Activated naive CD4-positive, alpha-beta T cell treated with anti-CD3 and anti-CD28 coated beads, Interleukin-2, amount 50 U/mL, for 24 hours (primary cell): ENCODE data around the gene FGF21.

Experiments
- H3K27ac Mint-ChIP-seq: one replicate; pipeline ENCODE4 v1.8.0; 2021; ENCODE audit warnings: mild to moderate bottlenecking, mixed read lengths
- H3K27me3 Mint-ChIP-seq: one replicate; pipeline ENCODE4 v1.8.0; 2021; ENCODE audit warnings: mixed read lengths
- H3K36me3 Mint-ChIP-seq: one replicate; pipeline ENCODE4 v1.8.0; 2021; ENCODE audit warnings: mixed read lengths
- H3K4me1 Mint-ChIP-seq: one replicate; pipeline ENCODE4 v1.8.0; 2021; ENCODE audit warnings: mixed read lengths
- H3K4me3 Mint-ChIP-seq: one replicate; pipeline ENCODE4 v1.8.0; 2021; ENCODE audit warnings: mild to moderate bottlenecking, mixed read lengths
- H3K9me3 Mint-ChIP-seq: one replicate; pipeline ENCODE4 v1.8.0; 2021; ENCODE audit warnings: mixed read lengths

Gene FGF21

GRCh38 chr19:48741129-48741999 lies 14.0 kb upstream of the FGF21 start:
- peaks cover 15% of the 10 kb centered on the region for H3K4me1 Mint-ChIP-seq
- no peak overlapping the region for H3K27ac Mint-ChIP-seq
- no peak overlapping the region for H3K4me3 Mint-ChIP-seq
- H3K36me3 Mint-ChIP-seq: no peaks in the 10 kb centered on the region
- peaks cover 10% of the 10 kb centered on the region for H3K27me3 Mint-ChIP-seq
- no peaks in the 10 kb centered on the region for H3K9me3 Mint-ChIP-seq

DNA sequence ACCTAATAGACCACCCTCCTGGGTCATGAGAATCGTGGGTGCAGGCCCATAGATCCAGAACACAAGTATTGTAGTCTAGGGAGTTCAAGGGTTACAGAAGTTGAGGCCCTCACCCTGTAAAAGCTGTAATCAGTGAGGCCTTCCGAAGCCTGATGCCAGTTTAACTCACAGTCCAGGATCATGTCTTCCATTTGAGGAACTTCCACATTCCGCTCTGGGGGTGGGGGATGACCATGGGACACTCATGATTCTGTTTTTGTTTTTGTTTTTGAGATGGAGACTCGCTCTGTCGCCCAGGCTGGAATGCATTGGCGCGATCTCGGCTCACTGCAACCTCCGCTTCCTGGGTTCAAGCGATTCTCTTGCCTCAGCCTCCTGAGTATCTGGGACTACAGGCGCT lies 13.2 kb upstream of the FGF21 start:
- H3K36me3 Mint-ChIP-seq: no peaks in the 10 kb centered on the region

DNA sequence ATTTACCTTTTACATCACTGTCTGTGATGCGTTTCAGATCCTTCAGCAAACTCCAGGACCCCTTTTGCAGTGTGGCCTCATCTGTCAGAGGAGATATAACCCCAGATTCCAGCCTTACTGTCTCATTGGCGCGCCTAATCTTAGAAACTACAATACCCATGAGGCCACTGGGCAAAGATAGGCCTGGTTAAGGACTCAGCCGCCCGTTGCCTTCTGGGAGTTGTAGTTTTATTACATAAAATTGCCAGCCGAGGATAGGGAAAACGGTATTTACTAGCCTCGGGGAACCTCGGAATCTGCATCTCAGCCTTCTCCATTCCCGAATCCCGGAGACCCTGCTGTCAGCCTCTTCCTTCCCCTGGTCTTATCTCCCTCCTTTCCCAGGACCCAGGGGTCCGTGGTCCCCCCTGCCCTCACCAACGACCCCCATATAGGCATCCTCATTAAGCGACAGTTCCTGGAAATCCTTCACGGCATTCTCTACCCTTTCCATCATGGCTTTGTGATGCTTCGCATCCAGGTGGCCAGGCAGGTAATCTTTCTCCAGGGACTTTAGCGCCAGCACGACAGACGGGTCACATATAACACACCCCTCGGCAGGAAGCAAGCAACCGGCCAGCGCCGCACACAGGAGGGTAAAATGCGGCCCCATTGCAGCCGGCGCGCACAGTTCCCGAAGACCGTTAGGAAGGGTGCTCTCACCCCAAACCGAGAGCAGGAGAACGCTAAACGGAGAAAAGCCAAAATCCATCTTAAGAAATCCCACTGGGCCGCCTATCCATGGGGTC lies 9.9 kb upstream of the FGF21 start:
- Mint-ChIP-seq H3K9me3 (no peaks in the 10 kb centered on the region), H3K4me3 (no peak overlapping the region), H3K36me3 (no peaks in the 10 kb centered on the region), H3K27me3 (peaks cover 10% of the 10 kb centered on the region), H3K4me1 (peaks cover 12% of the 10 kb centered on the region), H3K27ac (no peak overlapping the region)

More for the DNA sequence above, 13.2 kb upstream of the FGF21 start:
- no peaks in the 10 kb centered on the region for H3K9me3 Mint-ChIP-seq
- H3K27me3 Mint-ChIP-seq: peaks cover 10% of the 10 kb centered on the region
- H3K27ac Mint-ChIP-seq: no peak overlapping the region
- peaks cover 15% of the 10 kb centered on the region for H3K4me1 Mint-ChIP-seq
- no peak overlapping the region for H3K4me3 Mint-ChIP-seq

- Mint-ChIP-seq H3K27ac (peak overlapping the region; percentile 19), H3K4me1 (peaks cover 11% of the 10 kb centered on the region), H3K9me3 (no peaks in the 10 kb centered on the region), H3K4me3 (no peak overlapping the region), H3K27me3 (peaks cover 10% of the 10 kb centered on the region), H3K36me3 (no peaks in the 10 kb centered on the region)
Measured at GRCh38 chr19:48746110-48746509, 9.2 kb upstream of the FGF21 start.

GRCh38 chr19:48746738-48747575 lies 8.4 kb upstream of the FGF21 start, which contains the start of gene IZUMO1:
Gene IZUMO1 (minus strand): TSS chr19:48746909. CDS start chr19:48745859, 1,050 bp downstream.
- Mint-ChIP-seq H3K4me1 (peaks cover 12% of the 10 kb centered on the region), H3K9me3 (no peaks in the 10 kb centered on the region), H3K27me3 (peaks cover 10% of the 10 kb centered on the region), H3K36me3 (no peaks in the 10 kb centered on the region), H3K4me3 (no peak within 1 kb of the TSS), H3K27ac (peak within 1 kb of the TSS; percentile 19)

- no peaks in the 10 kb centered on the region for H3K36me3 Mint-ChIP-seq
- no peak overlapping the region for H3K4me3 Mint-ChIP-seq
- no peak overlapping the region for H3K27ac Mint-ChIP-seq
- H3K4me1 Mint-ChIP-seq: peaks cover 24% of the 10 kb centered on the region
- H3K27me3 Mint-ChIP-seq: peaks cover 20% of the 10 kb centered on the region
- H3K9me3 Mint-ChIP-seq: no peaks in the 10 kb centered on the region
Measured at GRCh38 chr19:48749571-48750198, 5.6 kb upstream of the FGF21 start.

GRCh38 chr19:48750351-48750750 lies 5.0 kb upstream of the FGF21 start:
- Mint-ChIP-seq H3K36me3 (no peaks in the 10 kb centered on the region), H3K4me1 (peaks cover 24% of the 10 kb centered on the region), H3K4me3 (no peak overlapping the region), H3K27me3 (peaks cover 17% of the 10 kb centered on the region), H3K27ac (no peak overlapping the region), H3K9me3 (no peaks in the 10 kb centered on the region)

GRCh38 chr19:48750771-48751504 lies 4.4 kb upstream of the FGF21 start:
- Mint-ChIP-seq H3K36me3 (no peaks in the 10 kb centered on the region), H3K4me3 (no peak overlapping the region), H3K27ac (no peak overlapping the region), H3K27me3 (peaks cover 19% of the 10 kb centered on the region), H3K9me3 (no peaks in the 10 kb centered on the region), H3K4me1 (peaks cover 22% of the 10 kb centered on the region)

- Mint-ChIP-seq H3K4me3 (peak overlapping the region; percentile 80), H3K4me1 (peaks cover 18% of the 10 kb centered on the region), H3K36me3 (no peaks in the 10 kb centered on the region), H3K27me3 (peaks cover 14% of the 10 kb centered on the region), H3K27ac (no peak overlapping the region), H3K9me3 (no peaks in the 10 kb centered on the region)
Measured at GRCh38 chr19:48751845-48752495, 3.4 kb upstream of the FGF21 start.

- H3K27ac Mint-ChIP-seq: no peak within 1 kb of the TSS
- H3K27me3 Mint-ChIP-seq: peaks cover 14% of the 10 kb centered on the region
- H3K4me3 Mint-ChIP-seq: peak within 1 kb of the TSS; percentile 80
- H3K4me1 Mint-ChIP-seq: peaks cover 18% of the 10 kb centered on the region
- H3K9me3 Mint-ChIP-seq: no peaks in the 10 kb centered on the region
- H3K36me3 Mint-ChIP-seq: no peaks in the 10 kb centered on the region
Measured at GRCh38 chr19:48752496-48753365, 2.6 kb upstream of the FGF21 start, which contains the start of gene FUT1. Gene FUT1 (minus strand): TSS chr19:48752641. CDS start chr19:48751281, 1,360 bp downstream.

DNA sequence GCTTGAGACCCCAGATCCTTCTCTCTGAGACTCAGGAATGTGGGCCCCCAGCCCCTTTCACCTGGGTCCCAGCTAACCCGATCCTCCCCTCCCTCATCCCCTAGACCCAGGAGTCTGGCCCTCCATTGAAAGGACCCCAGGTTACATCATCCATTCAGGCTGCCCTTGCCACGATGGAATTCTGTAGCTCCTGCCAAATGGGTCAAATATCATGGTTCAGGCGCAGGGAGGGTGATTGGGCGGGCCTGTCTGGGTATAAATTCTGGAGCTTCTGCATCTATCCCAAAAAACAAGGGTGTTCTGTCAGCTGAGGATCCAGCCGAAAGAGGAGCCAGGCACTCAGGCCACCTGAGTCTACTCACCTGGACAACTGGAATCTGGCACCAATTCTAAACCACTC lies 463 bp downstream of the FGF21 start:
- peaks cover 18% of the 10 kb centered on the region for H3K4me1 Mint-ChIP-seq
- H3K9me3 Mint-ChIP-seq: no peaks in the 10 kb centered on the region
- H3K27me3 Mint-ChIP-seq: peaks cover 14% of the 10 kb centered on the region
- no peaks in the 10 kb centered on the region for H3K36me3 Mint-ChIP-seq
- H3K27ac Mint-ChIP-seq: no peak overlapping the region
- H3K4me3 Mint-ChIP-seq: no peak overlapping the region

GRCh38 chr19:48756212-48756611 lies 888 bp downstream of the FGF21 start:
- no peaks in the 10 kb centered on the region for H3K9me3 Mint-ChIP-seq
- H3K27ac Mint-ChIP-seq: no peak overlapping the region
- no peaks in the 10 kb centered on the region for H3K36me3 Mint-ChIP-seq
- peaks cover 14% of the 10 kb centered on the region for H3K27me3 Mint-ChIP-seq
- H3K4me1 Mint-ChIP-seq: peaks cover 15% of the 10 kb centered on the region
- no peak overlapping the region for H3K4me3 Mint-ChIP-seq

- Mint-ChIP-seq H3K9me3 (no peaks in the 10 kb centered on the region), H3K27me3 (peaks cover 14% of the 10 kb centered on the region), H3K4me1 (peaks cover 13% of the 10 kb centered on the region), H3K27ac (no peak overlapping the region), H3K4me3 (no peak overlapping the region), H3K36me3 (no peaks in the 10 kb centered on the region)
Measured at GRCh38 chr19:48756686-48757085, 1.4 kb downstream of the FGF21 start.
